OCI-LY1 (cell line): Measurements from ENCODE around the gene TXNIP.

Experiments used
- EZH2 ChIP-seq: fragments of 200-600 bp; sonication (generic), shearing (Covaris generic); IDR thresholded peaks from 2 replicates; pipeline ENCODE4 v1.8.0; 2017; ENCODE audit warnings: borderline replicate concordance, mixed run types, mild to moderate bottlenecking, antibody characterized with exemption, low read length, moderate library complexity, mixed read lengths
- TF ChIP-seq, protein P1 (sequence below): fragments of 200-600 bp; sonication (generic), shearing (Covaris generic); IDR thresholded peaks from 2 replicates; pipeline ENCODE4 v1.5.1; 2017; ENCODE audit warnings: mild to moderate bottlenecking, antibody characterized with exemption, low read length, moderate library complexity, mixed read lengths

GRCh38 chr1:146022403-146023127 is 26.2 kb upstream of the TXNIP start:
- TF ChIP-seq, protein P1, sequence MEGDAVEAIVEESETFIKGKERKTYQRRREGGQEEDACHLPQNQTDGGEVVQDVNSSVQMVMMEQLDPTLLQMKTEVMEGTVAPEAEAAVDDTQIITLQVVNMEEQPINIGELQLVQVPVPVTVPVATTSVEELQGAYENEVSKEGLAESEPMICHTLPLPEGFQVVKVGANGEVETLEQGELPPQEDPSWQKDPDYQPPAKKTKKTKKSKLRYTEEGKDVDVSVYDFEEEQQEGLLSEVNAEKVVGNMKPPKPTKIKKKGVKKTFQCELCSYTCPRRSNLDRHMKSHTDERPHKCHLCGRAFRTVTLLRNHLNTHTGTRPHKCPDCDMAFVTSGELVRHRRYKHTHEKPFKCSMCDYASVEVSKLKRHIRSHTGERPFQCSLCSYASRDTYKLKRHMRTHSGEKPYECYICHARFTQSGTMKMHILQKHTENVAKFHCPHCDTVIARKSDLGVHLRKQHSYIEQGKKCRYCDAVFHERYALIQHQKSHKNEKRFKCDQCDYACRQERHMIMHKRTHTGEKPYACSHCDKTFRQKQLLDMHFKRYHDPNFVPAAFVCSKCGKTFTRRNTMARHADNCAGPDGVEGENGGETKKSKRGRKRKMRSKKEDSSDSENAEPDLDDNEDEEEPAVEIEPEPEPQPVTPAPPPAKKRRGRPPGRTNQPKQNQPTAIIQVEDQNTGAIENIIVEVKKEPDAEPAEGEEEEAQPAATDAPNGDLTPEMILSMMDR = no peak
- TF ChIP-seq EZH2 = no peak
